OCI-LY1 (cell line): ENCODE data around the gene DTNB.

Experiments
- H2AFZ ChIP-seq: fragments of 200-600 bp; sonication (generic), shearing (Covaris generic); 2 replicates; pipeline ENCODE4 v1.6.0; 2014; ENCODE audit warnings: antibody characterized with exemption, mild to moderate bottlenecking, low read length
- H3F3A ChIP-seq: fragments of 200-600 bp; sonication (generic), shearing (Covaris generic); 2 replicates; pipeline ENCODE4 v1.6.0; 2014; ENCODE audit warnings: mild to moderate bottlenecking, antibody characterized with exemption, low read length, moderate library complexity; ENCODE audit not compliant: insufficient read depth
- H3K27ac ChIP-seq: fragments of 200-600 bp; sonication (generic); 2 replicates; pipeline ENCODE4 v1.5.1; 2014; ENCODE audit warnings: low read length, mixed run types, mild to moderate bottlenecking, low read depth; ENCODE audit not compliant: poor library complexity, severe bottlenecking
- H3K27me3 ChIP-seq: fragments of 200-600 bp; sonication (generic); 2 replicates; pipeline ENCODE4 v1.6.0; 2014; ENCODE audit warnings: antibody characterized with exemption, mild to moderate bottlenecking, low read length, moderate library complexity; ENCODE audit not compliant: insufficient read depth
- H3K36me3 ChIP-seq: fragments of 200-600 bp; sonication (generic); 2 replicates; pipeline ENCODE4 v1.6.1; 2014; ENCODE audit warnings: mild to moderate bottlenecking, antibody characterized with exemption, low read length, moderate library complexity, mixed read lengths; ENCODE audit not compliant: insufficient read depth
- H3K4me1 ChIP-seq: fragments of 200-600 bp; sonication (generic); 2 replicates; pipeline ENCODE4 v1.5.1; 2014; ENCODE audit warnings: mild to moderate bottlenecking, low read length, moderate library complexity; ENCODE audit not compliant: insufficient read depth, severe bottlenecking
- H3K4me2 ChIP-seq: fragments of 200-600 bp; sonication (generic), shearing (Covaris generic); 2 replicates; pipeline ENCODE4 v1.6.1; 2014; ENCODE audit warnings: low read length
- H3K4me3 ChIP-seq: fragments of 200-600 bp; sonication (generic); 2 replicates; pipeline ENCODE4 v1.5.1; 2014; ENCODE audit warnings: low read length, low read depth, mild to moderate bottlenecking, mixed read lengths; ENCODE audit not compliant: poor library complexity, severe bottlenecking
- H3K79me2 ChIP-seq: fragments of 200-600 bp; shearing (Covaris generic); 2 replicates; pipeline ENCODE4 v1.6.1; 2016; ENCODE audit warnings: mixed run types, low read length, mixed read lengths; ENCODE audit not compliant: insufficient read depth
- H3K9ac ChIP-seq: fragments of 200-600 bp; sonication (generic), shearing (Covaris generic); 2 replicates; pipeline ENCODE4 v1.6.1; 2014; ENCODE audit warnings: mild to moderate bottlenecking, low read length, mixed read lengths
- H3K9me2 ChIP-seq: fragments of 200-600 bp; sonication (generic), shearing (Covaris generic); 2 replicates; pipeline ENCODE4 v1.6.1; 2014; ENCODE audit warnings: low read depth, mild to moderate bottlenecking, low read length, mixed read lengths
- H3K9me3 ChIP-seq: fragments of 200-600 bp; shearing (Covaris generic); 2 replicates; pipeline ENCODE4 v1.6.1; 2014; ENCODE audit warnings: low read length, mixed read lengths
- H4K20me1 ChIP-seq: fragments of 200-600 bp; sonication (generic), shearing (Covaris generic); 2 replicates; pipeline ENCODE4 v1.6.0; 2016; ENCODE audit warnings: mild to moderate bottlenecking, low read length; ENCODE audit not compliant: insufficient read depth
- CTCF ChIP-seq: fragments of 200-600 bp; sonication (generic), shearing (Covaris generic); IDR thresholded peaks from 2 replicates; pipeline ENCODE4 v1.5.1; 2017; ENCODE audit warnings: mild to moderate bottlenecking, antibody characterized with exemption, low read length, moderate library complexity, mixed read lengths
- EZH2 ChIP-seq: fragments of 200-600 bp; sonication (generic), shearing (Covaris generic); IDR thresholded peaks from 2 replicates; pipeline ENCODE4 v1.8.0; 2017; ENCODE audit warnings: borderline replicate concordance, mixed run types, mild to moderate bottlenecking, antibody characterized with exemption, low read length, moderate library complexity, mixed read lengths

DTNB gene

GRCh38 chr2:25692143-25692542, 18.8 kb upstream of the DTNB start:
- H3K9me2 ChIP-seq: no peaks in the 10 kb centered on the region
- H3K27ac ChIP-seq: no peak overlapping the region
- no peak overlapping the region for H2AFZ ChIP-seq

GRCh38 chr2:25690058-25690457, 16.7 kb upstream of the DTNB start:
- H3K4me1 ChIP-seq: no peaks in the 10 kb centered on the region
- no peak overlapping the region for H3K9ac ChIP-seq
- no peaks in the 10 kb centered on the region for H3F3A ChIP-seq
- H2AFZ ChIP-seq: no peak overlapping the region
- TF ChIP-seq EZH2 (no peak), CTCF (no peak)
- H3K79me2 ChIP-seq: no peaks in the 10 kb centered on the region
- no peaks in the 10 kb centered on the region for H3K9me2 ChIP-seq
- no peak overlapping the region for H3K4me3 ChIP-seq
- H3K27ac ChIP-seq: no peak overlapping the region
- no peaks in the 10 kb centered on the region for H3K27me3 ChIP-seq
- H3K4me2 ChIP-seq: no peak overlapping the region
- no peaks in the 10 kb centered on the region for H3K9me3 ChIP-seq
- no peaks in the 10 kb centered on the region for H4K20me1 ChIP-seq
- H3K36me3 ChIP-seq: no peaks in the 10 kb centered on the region

More at GRCh38 chr2:25692143-25692542, 18.8 kb upstream of the DTNB start:
- no peaks in the 10 kb centered on the region for H4K20me1 ChIP-seq
- H3K4me1 ChIP-seq: no peaks in the 10 kb centered on the region
- TF ChIP-seq CTCF (no peak), EZH2 (no peak)
- no peaks in the 10 kb centered on the region for H3K9me3 ChIP-seq
- no peak overlapping the region for H3K4me3 ChIP-seq
- H3K27me3 ChIP-seq: no peaks in the 10 kb centered on the region
- no peaks in the 10 kb centered on the region for H3K36me3 ChIP-seq
- no peak overlapping the region for H3K4me2 ChIP-seq
- no peaks in the 10 kb centered on the region for H3F3A ChIP-seq
- H3K79me2 ChIP-seq: no peaks in the 10 kb centered on the region
- no peak overlapping the region for H3K9ac ChIP-seq

GRCh38 chr2:25688236-25688635, 14.9 kb upstream of the DTNB start:
- Histone ChIP-seq H3K4me2 (no peak overlapping the region), H3K9ac (no peak overlapping the region), H3K36me3 (no peaks in the 10 kb centered on the region), H3K4me3 (no peak overlapping the region), H3K27ac (no peak overlapping the region), H3K9me3 (no peaks in the 10 kb centered on the region), H3F3A (no peaks in the 10 kb centered on the region), H2AFZ (no peak overlapping the region), H3K4me1 (no peaks in the 10 kb centered on the region), H3K79me2 (no peaks in the 10 kb centered on the region), H3K27me3 (no peaks in the 10 kb centered on the region), H4K20me1 (no peaks in the 10 kb centered on the region), H3K9me2 (no peaks in the 10 kb centered on the region)
- no peak for TF ChIP-seq CTCF
- TF ChIP-seq EZH2: no peak
